ENCODE results near the gene PCDH9. TPM values are rescaled to one million over a fixed set of nuclear protein-coding genes. Genes with fewer than 3 reads are reported as not detected.

PCDH9 gene
- total RNA-seq, 1 donor from 2014 or later: 0.40 TPM

- TF ChIP-seq, protein P1, sequence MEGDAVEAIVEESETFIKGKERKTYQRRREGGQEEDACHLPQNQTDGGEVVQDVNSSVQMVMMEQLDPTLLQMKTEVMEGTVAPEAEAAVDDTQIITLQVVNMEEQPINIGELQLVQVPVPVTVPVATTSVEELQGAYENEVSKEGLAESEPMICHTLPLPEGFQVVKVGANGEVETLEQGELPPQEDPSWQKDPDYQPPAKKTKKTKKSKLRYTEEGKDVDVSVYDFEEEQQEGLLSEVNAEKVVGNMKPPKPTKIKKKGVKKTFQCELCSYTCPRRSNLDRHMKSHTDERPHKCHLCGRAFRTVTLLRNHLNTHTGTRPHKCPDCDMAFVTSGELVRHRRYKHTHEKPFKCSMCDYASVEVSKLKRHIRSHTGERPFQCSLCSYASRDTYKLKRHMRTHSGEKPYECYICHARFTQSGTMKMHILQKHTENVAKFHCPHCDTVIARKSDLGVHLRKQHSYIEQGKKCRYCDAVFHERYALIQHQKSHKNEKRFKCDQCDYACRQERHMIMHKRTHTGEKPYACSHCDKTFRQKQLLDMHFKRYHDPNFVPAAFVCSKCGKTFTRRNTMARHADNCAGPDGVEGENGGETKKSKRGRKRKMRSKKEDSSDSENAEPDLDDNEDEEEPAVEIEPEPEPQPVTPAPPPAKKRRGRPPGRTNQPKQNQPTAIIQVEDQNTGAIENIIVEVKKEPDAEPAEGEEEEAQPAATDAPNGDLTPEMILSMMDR (conservative IDR thresholded peaks at IDR 0.05; ENCODE audit: low read depth, low read length): no peak
- H3K4me3 ChIP-seq (ENCODE audit: low read depth, low read length): no peak overlapping the region
- no peak for DNase-seq (ENCODE audit: low read depth)
Observed at GRCh38 chr13:66700117-66700601, 530.0 kb downstream of the PCDH9 start.

DNA sequence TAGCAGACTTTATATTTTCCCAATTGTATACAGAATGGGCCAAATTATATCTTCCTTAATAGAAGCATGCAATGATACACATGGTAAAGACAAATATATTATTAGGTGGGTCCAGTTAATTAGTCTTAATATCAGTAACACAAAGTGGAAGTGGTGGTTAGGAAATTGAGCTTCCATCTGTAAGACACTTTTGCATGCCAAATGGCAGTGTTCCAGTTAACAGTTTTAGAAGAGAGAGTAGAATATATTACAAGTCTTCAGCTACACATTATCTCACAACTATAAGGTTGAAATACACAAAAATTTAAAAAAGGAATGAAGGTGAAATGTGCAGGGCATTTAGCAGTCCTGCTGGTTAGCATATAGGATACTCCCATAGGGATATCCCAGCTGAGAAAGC, 536.5 kb downstream of the PCDH9 start:
- no peak overlapping the region for H3K4me3 ChIP-seq (ENCODE audit: low read depth, low read length)
- TF ChIP-seq, protein P1 (conservative IDR thresholded peaks at IDR 0.05; ENCODE audit: low read depth, low read length): no peak
- no peak for DNase-seq (ENCODE audit: low read depth)

GRCh38 chr13:66691149-66691548, 539.0 kb downstream of the PCDH9 start:
- H3K4me3 ChIP-seq (ENCODE audit: low read depth, low read length): no peak overlapping the region
- TF ChIP-seq, protein P1 (conservative IDR thresholded peaks at IDR 0.05; ENCODE audit: low read depth, low read length): no peak
- no peak for DNase-seq (ENCODE audit: low read depth)

DNA sequence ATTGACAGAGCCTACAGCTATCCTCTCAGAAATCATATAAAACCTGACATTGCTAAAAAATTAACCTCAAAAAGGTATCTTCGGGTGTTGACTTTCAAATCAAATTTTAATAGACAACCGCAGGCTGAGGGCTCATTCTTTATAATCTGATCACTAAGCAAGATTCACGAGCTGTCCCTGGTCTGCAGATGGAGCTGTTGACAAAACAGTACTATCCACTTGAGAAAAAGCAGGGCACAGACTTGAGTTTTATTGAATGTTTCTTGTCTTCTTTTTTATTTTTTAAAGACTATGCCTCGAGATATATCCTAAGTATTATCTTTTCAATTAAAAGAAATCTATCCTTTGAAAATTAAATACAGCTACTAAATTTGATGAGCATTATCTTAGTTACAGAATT, 540.5 kb downstream of the PCDH9 start:
- DNase-seq (ENCODE audit: low read depth): no peak
- TF ChIP-seq, protein P1 (conservative IDR thresholded peaks at IDR 0.05; ENCODE audit: low read depth, low read length): peak; percentile 66
- no peak overlapping the region for H3K4me3 ChIP-seq (ENCODE audit: low read depth, low read length)

DNA sequence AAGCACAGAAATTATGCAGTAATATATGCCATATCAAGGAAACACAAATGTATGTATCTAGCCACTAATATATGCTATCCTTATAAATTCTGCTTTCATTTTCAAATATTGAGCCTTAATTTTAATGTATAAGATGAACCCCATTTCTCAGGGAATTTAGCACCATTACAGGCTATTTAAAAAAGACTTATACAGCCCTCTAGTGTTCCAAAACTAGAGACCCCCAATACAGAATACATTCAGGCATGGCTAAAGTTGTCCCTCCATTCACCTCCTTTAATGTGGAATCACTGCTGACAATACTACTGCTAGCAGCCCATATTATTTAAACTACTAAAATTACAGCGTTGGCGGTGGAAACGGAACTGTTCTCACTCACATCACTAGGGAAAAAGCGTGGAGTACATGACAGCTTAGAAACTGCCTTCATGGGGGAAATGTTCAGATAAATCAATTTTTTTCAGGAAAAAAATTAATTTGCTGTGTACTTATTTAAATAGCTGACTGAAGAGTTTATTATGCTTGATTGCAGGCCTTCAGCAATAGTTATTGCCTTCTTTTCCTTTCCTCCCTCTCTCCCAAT, 541.0 kb downstream of the PCDH9 start:
- no peak overlapping the region for H3K4me3 ChIP-seq (ENCODE audit: low read depth, low read length)
- DNase-seq (ENCODE audit: low read depth): no peak
- TF ChIP-seq, protein P1 (conservative IDR thresholded peaks at IDR 0.05; ENCODE audit: low read depth, low read length): peak; percentile 50

DNA sequence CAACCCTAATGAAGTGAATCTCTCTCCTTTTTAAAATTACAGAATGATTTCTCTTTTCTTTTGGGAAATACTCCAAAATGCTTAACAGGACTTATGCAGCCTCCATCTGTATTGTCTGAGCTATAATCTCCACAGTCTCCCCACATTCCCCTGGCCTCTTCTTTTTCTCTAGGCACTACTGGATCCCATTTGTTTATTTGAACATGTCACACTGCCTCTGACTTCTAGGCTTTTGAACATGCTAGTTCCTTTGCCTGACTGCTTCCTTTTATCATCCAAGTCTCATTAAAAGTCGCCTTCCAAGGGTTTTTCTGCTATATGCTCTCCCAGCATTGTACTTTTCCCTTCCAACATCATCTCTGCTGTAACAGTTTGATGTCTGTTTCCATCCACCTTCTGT, 548.7 kb downstream of the PCDH9 start:
- TF ChIP-seq, protein P1 (conservative IDR thresholded peaks at IDR 0.05; ENCODE audit: low read depth, low read length): no peak
- DNase-seq (ENCODE audit: low read depth): no peak
- H3K4me3 ChIP-seq (ENCODE audit: low read depth, low read length): no peak overlapping the region

- no peak for DNase-seq (ENCODE audit: low read depth)
- H3K4me3 ChIP-seq (ENCODE audit: low read depth, low read length): no peak overlapping the region
- TF ChIP-seq, protein P1 (conservative IDR thresholded peaks at IDR 0.05; ENCODE audit: low read depth, low read length): no peak
Observed at GRCh38 chr13:66680031-66680430, 550.1 kb downstream of the PCDH9 start.

All from epithelial cell of proximal tubule (primary cell).